Panc1 (cell line): Measurements from ENCODE around the gene GAB4. TPM values are rescaled to one million over a fixed set of nuclear protein-coding genes. Genes with fewer than 3 reads are reported as not detected.
"Not testable (repeated sequence)": the region's sequence is repeated elsewhere in the genome, so short reads cannot be mapped to it uniquely, and the experiment has no call there.

Source experiments
- ATAC-seq: fragments of 200-7000 bp; cut with Tn5 transposase; 2 replicates; pipeline ENCODE4 v1.9.1; 2020; ENCODE audit warnings: mild to moderate bottlenecking, moderate library complexity
- BruUV-seq: library from RNA; stranded (reverse); fragments of 400-500 nt; replicated peaks from 2 replicates; lab custom pipeline; 2021; lab: Mats Ljungman, UMichigan
- CTCF ChIA-PET: fragments of 300-600 bp; sonication (Branson Sonifier 250); formaldehyde crosslinking; loops from one replicate; lab custom pipeline; 2022; ENCODE audit warnings: antibody characterized with exemption; lab: Charles Lee
- POLR2A ChIA-PET: fragments of 300-600 bp; sonication (Branson Sonifier 250); formaldehyde crosslinking; loops from one replicate; lab custom pipeline; 2022; ENCODE audit warnings: antibody characterized with exemption; lab: Charles Lee
- DNase-seq: peaks from one replicate; pipeline ENCODE4 v3.0.0-alpha.2; 2010; ENCODE audit warnings: low read depth, low spot score
- H3K27ac ChIP-seq: 2 replicates; pipeline ENCODE4 v1.5.1; 2011; ENCODE audit warnings: mild to moderate bottlenecking, low read length, inconsistent platforms
- H3K27me3 ChIP-seq: fragments of 200-500 bp; sonication (Bioruptor generic); 2 replicates; pipeline ENCODE4 v1.6.0; 2014; ENCODE audit warnings: low read length, inconsistent platforms; ENCODE audit not compliant: control insufficient read depth, insufficient read depth
- H3K36me3 ChIP-seq: fragments of 200-500 bp; sonication (Bioruptor generic); 2 replicates; pipeline ENCODE4 v1.5.1; 2014; ENCODE audit warnings: inconsistent platforms, mild to moderate bottlenecking, low read length, moderate library complexity; ENCODE audit not compliant: control insufficient read depth, insufficient read depth
- H3K4me1 ChIP-seq: 2 replicates; pipeline ENCODE4 v1.5.1; 2011; ENCODE audit warnings: inconsistent platforms, mild to moderate bottlenecking, low read length, moderate library complexity; ENCODE audit not compliant: control insufficient read depth, insufficient read depth
- H3K4me3 ChIP-seq, 2 experiments: 2 replicates each; pipeline ENCODE4 v1.5.1; 2011 to 2012; ENCODE audit warnings: low read depth in 2 of 2, low read length in 2 of 2, mild to moderate bottlenecking in 2 of 2, inconsistent platforms in 1 of 2, moderate library complexity in 1 of 2
- H3K9me3 ChIP-seq: fragments of 200-500 bp; sonication (Bioruptor generic); 2 replicates; pipeline ENCODE4 v1.5.1; 2014; ENCODE audit warnings: low read depth, mild to moderate bottlenecking, inconsistent platforms, low read length, moderate library complexity; ENCODE audit not compliant: control insufficient read depth, insufficient read depth
- CTCF ChIP-seq: fragments of 450-650 bp; IDR thresholded peaks from 2 replicates; pipeline ENCODE4 v1.5.1; 2017; ENCODE audit warnings: mild to moderate bottlenecking
- POLR2AphosphoS5 ChIP-seq: IDR thresholded peaks from 2 replicates; pipeline ENCODE4 v1.6.1; 2012; ENCODE audit warnings: mild to moderate bottlenecking, low read depth, low read length, moderate library complexity
- REST ChIP-seq, 2 experiments: IDR thresholded peaks; 2 replicates each; pipeline ENCODE4 v1.6.1; 2011 to 2012; ENCODE audit warnings: low read depth in 2 of 2, control low read depth in 1 of 2, low read length in 1 of 2, mild to moderate bottlenecking in 1 of 2, moderate library complexity in 1 of 2; ENCODE audit not compliant: insufficient read depth in 1 of 2
- SIN3A ChIP-seq: IDR thresholded peaks from 2 replicates; pipeline ENCODE4 v1.6.1; 2012; ENCODE audit warnings: low read depth, mild to moderate bottlenecking, low read length, moderate library complexity, borderline replicate concordance; ENCODE audit not compliant: insufficient read depth
- TCF7L2 ChIP-seq: IDR thresholded peaks from 2 replicates; pipeline ENCODE4 v1.6.1; 2011; ENCODE audit warnings: mild to moderate bottlenecking, low read depth, low read length, inconsistent platforms
- in situ Hi-C: cut with HindIII; loops from 2 replicates; pipeline ENCODE4 v1.10.0; 2016; ENCODE audit warnings: low sequenced_read_pairs, low pct_unique_long_range_greater_than_20kb
- intact Hi-C: fragments of 100-400 bp; cut with micrococcal nuclease; formaldehyde crosslinking; loops from one replicate; pipeline ENCODE4 v1.10.0; 2022; ENCODE audit not compliant: unreplicated experiment
- total RNA-seq: library from RNA; stranded (reverse); gene quantifications from one replicate; pipeline ENCODE4 v1.2.1, GENCODE V29; 2021; ENCODE audit not compliant: unreplicated experiment

GAB4 gene
- total RNA-seq, 1 experiment from 2014 or later, result not detected

DNA sequence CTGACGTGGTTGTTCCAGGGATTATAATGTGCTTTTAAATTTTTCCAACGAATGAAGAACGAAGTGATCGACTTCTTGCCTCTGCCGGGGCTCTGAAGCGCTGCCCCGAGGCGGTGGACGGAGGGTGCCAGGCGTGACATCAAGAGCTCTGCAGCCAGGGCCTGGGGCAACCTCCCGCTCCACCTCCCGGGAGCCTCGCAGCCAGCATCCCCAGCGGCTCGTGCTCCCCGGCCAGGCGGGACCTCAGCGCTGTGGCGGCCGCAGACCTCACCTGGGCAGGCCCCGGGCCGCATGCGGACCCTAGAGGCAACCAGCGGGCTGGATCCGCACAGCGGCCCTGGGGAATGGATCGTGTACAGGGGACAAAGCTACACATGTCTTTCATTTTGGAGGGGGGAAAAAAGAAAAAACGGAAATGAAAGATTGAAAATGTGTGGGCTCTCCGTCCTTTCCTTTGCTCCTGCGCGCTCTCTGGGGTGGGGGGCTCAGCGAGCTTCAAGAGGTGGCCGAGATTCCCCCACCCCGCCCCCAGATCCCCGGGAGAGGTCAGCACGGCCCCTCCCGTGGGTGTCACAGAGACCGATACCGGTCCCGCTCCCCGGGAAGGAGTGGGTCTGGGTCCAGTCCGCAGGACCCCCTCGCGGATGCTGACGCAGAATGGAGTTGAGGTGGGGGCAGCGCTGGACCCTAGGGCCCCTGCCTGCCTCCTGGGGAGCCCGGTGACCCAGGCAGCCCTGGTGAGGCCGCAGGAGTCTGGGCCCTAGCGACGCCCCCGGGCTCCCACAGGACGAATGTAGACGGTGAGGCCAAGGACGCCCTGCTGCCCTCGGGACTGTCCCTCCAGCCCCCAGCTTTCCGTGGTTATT is 28.2 kb upstream of the GAB4 start:
- DNase-seq, intact Hi-C loops, POLR2A ChIA-PET, H3K9me3 ChIP-seq, BruUV-seq, H3K27me3 ChIP-seq, H3K36me3 ChIP-seq, CTCF ChIA-PET, H3K4me1 ChIP-seq, H3K27ac ChIP-seq, in situ Hi-C loops: not testable (repeated sequence)
- peak; percentile 65 for ATAC-seq
- peak overlapping the region; percentile 26 to 34 for H3K4me3 ChIP-seq

DNA sequence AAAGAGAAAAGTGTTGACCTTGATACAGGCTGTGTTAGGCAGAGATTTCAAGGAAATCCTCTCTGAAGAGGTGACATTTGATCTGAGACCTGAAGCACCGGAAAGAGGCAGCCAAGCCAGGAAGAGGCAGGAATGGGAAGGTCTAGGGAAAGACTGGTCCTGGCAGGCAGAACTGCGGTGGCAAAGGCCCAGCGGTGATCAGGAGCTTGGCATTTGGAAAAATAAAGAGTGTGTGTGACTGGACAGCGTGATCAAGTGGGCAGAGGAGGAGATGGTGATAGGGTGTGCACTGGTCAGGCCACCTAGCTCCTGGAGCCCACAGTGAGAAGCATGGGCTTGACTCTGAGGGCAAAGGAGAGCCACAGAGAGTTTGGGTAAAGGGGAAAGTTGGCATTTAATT is 27.2 kb upstream of the GAB4 start:
- no peak for TF ChIP-seq TCF7L2
- TF ChIP-seq CTCF, result no peak
- no peak for TF ChIP-seq SIN3A
- TF ChIP-seq REST (IDR thresholded peaks at IDR 0.05; ENCODE audit: insufficient read depth in 1 of 2, low read depth in 2 of 2, low read length in 1 of 2), result no peak
- TF ChIP-seq POLR2AphosphoS5, result no peak
- in situ Hi-C loops (no loop called here), intact Hi-C loops (no loop called here)
- BruUV-seq, result no TSS peak
- Histone ChIP-seq H3K36me3 (no peaks in the 10 kb centered on the region), H3K4me1 (peaks cover 3% of the 10 kb centered on the region; the same call in 1 of the 2 replicates), H3K27me3 (no peaks in the 10 kb centered on the region), H3K9me3 (no peaks in the 10 kb centered on the region), H3K4me3 (no peak overlapping the region), H3K27ac (no peak overlapping the region)
- ChIA-PET CTCF (no interaction called here), POLR2A (no interaction called here)
- no peak for ATAC-seq
- no peak for DNase-seq

DNA sequence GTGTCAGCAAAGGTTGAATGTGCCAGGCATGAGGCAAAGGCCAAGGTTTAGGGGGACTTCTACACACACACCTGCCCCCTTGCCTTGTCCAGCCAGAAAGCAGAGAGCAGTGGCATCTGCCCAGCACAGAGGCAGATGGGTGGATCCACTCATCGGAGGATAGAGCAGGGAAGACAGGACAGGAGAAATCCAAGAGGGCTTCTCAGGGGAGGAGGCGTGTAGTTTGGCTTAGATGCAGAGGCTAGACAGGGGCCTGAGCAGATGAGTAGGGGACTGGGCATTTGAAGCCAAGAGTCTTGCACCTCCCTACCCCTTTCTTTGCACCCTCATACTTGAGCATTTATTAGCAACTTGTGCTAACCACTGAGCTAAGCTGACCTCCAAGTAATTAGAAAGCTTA is 26.5 kb upstream of the GAB4 start:
- intact Hi-C loops, DNase-seq, H3K27ac ChIP-seq, H3K4me1 ChIP-seq, in situ Hi-C loops, H3K27me3 ChIP-seq, POLR2A ChIA-PET, H3K9me3 ChIP-seq, BruUV-seq, CTCF ChIA-PET, H3K4me3 ChIP-seq, H3K36me3 ChIP-seq, ATAC-seq: not testable (repeated sequence)

- H3K9me3 ChIP-seq, CTCF ChIA-PET, BruUV-seq, H3K36me3 ChIP-seq, in situ Hi-C loops, H3K27me3 ChIP-seq, H3K27ac ChIP-seq, ATAC-seq, intact Hi-C loops, DNase-seq, POLR2A ChIA-PET, H3K4me1 ChIP-seq, H3K4me3 ChIP-seq: not testable (repeated sequence)
Measured at GRCh38 chr22:17032277-17032676, 24.3 kb upstream of the GAB4 start.

DNA sequence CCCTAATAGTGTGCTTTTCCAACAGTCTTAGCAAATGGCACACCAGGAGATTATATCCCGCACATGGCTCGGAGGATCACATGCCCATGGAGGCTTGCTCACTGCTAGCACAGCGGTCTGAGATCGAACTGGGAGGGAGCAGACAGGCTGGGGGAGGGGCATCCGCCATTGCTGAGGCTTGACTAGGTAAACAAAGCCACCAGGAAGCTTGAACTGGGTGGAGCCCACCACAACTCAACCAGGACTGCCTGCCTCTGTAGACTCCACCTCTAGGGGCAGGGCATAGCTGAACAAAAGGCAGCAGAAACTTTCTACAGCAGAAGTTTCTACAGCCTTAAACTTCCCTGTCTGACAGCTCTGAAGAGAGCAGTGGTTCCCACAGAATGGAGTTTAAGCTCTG is 16.4 kb upstream of the GAB4 start:
- CTCF ChIA-PET, BruUV-seq, H3K36me3 ChIP-seq, in situ Hi-C loops, H3K4me3 ChIP-seq, ATAC-seq, H3K4me1 ChIP-seq, POLR2A ChIA-PET, DNase-seq, H3K9me3 ChIP-seq, intact Hi-C loops, H3K27me3 ChIP-seq, H3K27ac ChIP-seq: not testable (repeated sequence)
